CD1c-positive myeloid dendritic cell (primary cell): ENCODE measurements around the gene ZFYVE28.

Experiments
- DNase-seq: peaks from one replicate; pipeline ENCODE4 v3.0.0-alpha.2; 2016; ENCODE audit errors: extremely low spot score

ZFYVE28 gene

GRCh38 chr4:2428496-2429213, 10.2 kb upstream of the ZFYVE28 start:
- DNase-seq: no peak

- no peak for DNase-seq
Measured at GRCh38 chr4:2427383-2428334, 9.2 kb upstream of the ZFYVE28 start.

GRCh38 chr4:2426711-2427275, 8.3 kb upstream of the ZFYVE28 start:
- no peak for DNase-seq

- DNase-seq: no peak
Measured at GRCh38 chr4:2426069-2426397, 7.6 kb upstream of the ZFYVE28 start.

GRCh38 chr4:2425386-2426068, 7.1 kb upstream of the ZFYVE28 start:
- DNase-seq: no peak

- no peak for DNase-seq
Measured at GRCh38 chr4:2424581-2424980, 6.1 kb upstream of the ZFYVE28 start.

- DNase-seq: no peak
Measured at GRCh38 chr4:2423695-2424094, 5.2 kb upstream of the ZFYVE28 start.

- no peak for DNase-seq
Measured at GRCh38 chr4:2423066-2423465, 4.6 kb upstream of the ZFYVE28 start.

GRCh38 chr4:2421928-2422327, 3.5 kb upstream of the ZFYVE28 start:
- DNase-seq: no peak

- peak; percentile 73 for DNase-seq
Measured at GRCh38 chr4:2419814-2420213, 1.4 kb upstream of the ZFYVE28 start.

- peak; percentile 99 for DNase-seq
Measured at GRCh38 chr4:2418650-2419571, 466 bp upstream of the ZFYVE28 start, which contains the start of gene CFAP99. CFAP99 (plus strand) TSS chr4:2418955.

- peak; percentile 11 for DNase-seq
Measured at GRCh38 chr4:2417226-2417764, 1.1 kb downstream of the ZFYVE28 start.

- peak; percentile 68 for DNase-seq
Measured at GRCh38 chr4:2416564-2417225, 1.8 kb downstream of the ZFYVE28 start.

- DNase-seq: no peak
Measured at GRCh38 chr4:2415881-2416563, 2.4 kb downstream of the ZFYVE28 start.

GRCh38 chr4:2415213-2415612, 3.2 kb downstream of the ZFYVE28 start:
- DNase-seq: no peak

GRCh38 chr4:2413821-2414610, 4.4 kb downstream of the ZFYVE28 start:
- peak; percentile 7 for DNase-seq

GRCh38 chr4:2412885-2413716, 5.3 kb downstream of the ZFYVE28 start:
- peak; percentile 95 for DNase-seq

GRCh38 chr4:2412534-2412884, 5.9 kb downstream of the ZFYVE28 start:
- DNase-seq: no peak
